Measurements from ENCODE around the gene DHX40. TPM values are rescaled to one million over a fixed set of nuclear protein-coding genes. Genes with fewer than 3 reads are reported as not detected.
"Not testable (repeated sequence)": the region's sequence is repeated elsewhere in the genome, so short reads cannot be mapped to it uniquely, and the experiment has no call there.

Gene DHX40
- total RNA-seq, 1 donor from 2014 or later, result 54.3 TPM

DNA sequence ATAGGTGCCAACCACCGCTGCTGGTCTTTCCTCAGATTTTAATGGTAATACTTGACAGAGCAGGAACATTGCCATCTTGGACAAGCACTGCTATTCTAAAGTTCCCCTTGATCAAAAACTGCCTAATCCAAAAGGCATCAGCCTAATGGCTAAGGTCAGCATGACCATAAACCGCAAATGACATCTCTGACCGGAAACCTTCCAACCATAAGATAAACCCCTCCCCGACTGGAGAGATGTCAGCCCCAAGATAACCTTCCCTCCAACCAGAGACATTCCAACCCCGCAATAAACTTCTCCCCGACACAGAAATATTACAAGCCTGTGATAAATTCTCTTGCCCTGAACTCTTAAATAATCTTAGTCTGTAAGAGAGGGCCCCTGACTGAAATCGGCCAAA, 7.4 kb upstream of the DHX40 start:
- Histone ChIP-seq H3K27ac (ENCODE audit: low read depth, low read length) (no peak overlapping the region), H3K9me3 (ENCODE audit: control insufficient read depth in 3 of 3, low read length in 3 of 3) (no peaks in the 10 kb centered on the region), H3K4me1 (ENCODE audit: control insufficient read depth in 3 of 3, insufficient read depth in 3 of 3, low read length in 3 of 3) (no peaks in the 10 kb centered on the region), H3K4me3 (ENCODE audit: low read length in 3 of 3) (no peak overlapping the region), H3K9ac (ENCODE audit: low read depth in 1 of 3, low read length in 3 of 3) (no peak overlapping the region), H3K27me3 (ENCODE audit: control insufficient read depth in 3 of 3, insufficient read depth in 3 of 3, low read length in 3 of 3) (no peaks in the 10 kb centered on the region), H3K36me3 (ENCODE audit: control insufficient read depth in 3 of 3, insufficient read depth in 3 of 3, low read length in 3 of 3) (no peaks in the 10 kb centered on the region)

DNA sequence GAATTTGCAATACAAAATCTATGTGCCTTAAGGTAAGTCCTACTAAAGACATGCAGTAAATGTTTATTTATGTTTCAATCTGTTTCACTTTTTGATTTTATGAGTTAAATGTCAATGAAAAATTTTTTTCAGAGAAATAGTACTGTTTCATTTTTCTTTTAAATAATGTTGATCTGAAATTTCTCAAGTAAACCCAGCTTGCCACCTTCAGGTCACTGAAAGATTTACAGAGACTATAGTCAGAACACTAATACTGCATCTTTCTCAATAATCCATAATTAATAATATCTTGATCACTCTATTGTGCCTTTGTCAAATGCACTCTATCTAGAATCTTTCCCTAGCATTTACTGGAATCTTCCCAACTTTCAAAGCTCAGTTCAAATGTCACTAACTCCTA, 6.5 kb upstream of the DHX40 start:
- no peaks in the 10 kb centered on the region for H3K27me3 ChIP-seq (ENCODE audit: control insufficient read depth in 3 of 3, insufficient read depth in 3 of 3, low read length in 3 of 3)
- no peaks in the 10 kb centered on the region for H3K9me3 ChIP-seq (ENCODE audit: control insufficient read depth in 3 of 3, low read length in 3 of 3)
- H3K4me1 ChIP-seq (ENCODE audit: control insufficient read depth in 3 of 3, insufficient read depth in 3 of 3, low read length in 3 of 3), result no peaks in the 10 kb centered on the region
- no peak overlapping the region for H3K27ac ChIP-seq (ENCODE audit: low read depth, low read length)
- no peak overlapping the region for H3K4me3 ChIP-seq (ENCODE audit: low read length in 3 of 3)
- H3K36me3 ChIP-seq (ENCODE audit: control insufficient read depth in 3 of 3, insufficient read depth in 3 of 3, low read length in 3 of 3), result no peaks in the 10 kb centered on the region
- H3K9ac ChIP-seq (ENCODE audit: low read depth in 1 of 3, low read length in 3 of 3), result no peak overlapping the region

GRCh38 chr17:59561042-59561441, 4.4 kb upstream of the DHX40 start:
- Histone ChIP-seq H3K27ac (ENCODE audit: low read depth, low read length) (no peak overlapping the region), H3K9me3 (ENCODE audit: control insufficient read depth in 3 of 3, low read length in 3 of 3) (no peaks in the 10 kb centered on the region), H3K9ac (ENCODE audit: low read depth in 1 of 3, low read length in 3 of 3) (no peak overlapping the region), H3K4me1 (ENCODE audit: control insufficient read depth in 3 of 3, insufficient read depth in 3 of 3, low read length in 3 of 3) (peaks cover 5 to 10% (median 5%) of the 10 kb centered on the region in 3 donors), H3K36me3 (ENCODE audit: control insufficient read depth in 3 of 3, insufficient read depth in 3 of 3, low read length in 3 of 3) (no peaks in the 10 kb centered on the region), H3K4me3 (ENCODE audit: low read length in 3 of 3) (no peak overlapping the region), H3K27me3 (ENCODE audit: control insufficient read depth in 3 of 3, insufficient read depth in 3 of 3, low read length in 3 of 3) (no peaks in the 10 kb centered on the region)

DNA sequence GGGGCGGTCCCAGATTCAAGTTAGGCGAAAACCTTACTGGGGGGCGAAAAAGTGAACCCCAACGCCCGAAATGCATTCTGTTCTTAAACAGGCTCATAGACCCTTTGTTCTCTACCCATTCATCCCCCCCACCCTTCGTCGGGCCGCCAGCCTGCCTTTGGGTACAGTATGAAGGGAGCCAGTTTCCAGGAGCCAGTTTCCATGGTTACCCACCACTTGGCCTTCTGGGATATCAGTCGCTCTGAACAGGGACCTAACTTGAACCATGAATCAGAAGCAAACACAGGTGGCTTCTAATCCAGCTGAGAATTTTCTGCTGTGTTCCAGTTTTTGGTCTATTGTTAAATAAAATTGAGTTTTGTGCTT, 532 bp downstream of the DHX40 start:
- Histone ChIP-seq H3K9me3 (ENCODE audit: control insufficient read depth in 3 of 3, low read length in 3 of 3) (no peaks in the 10 kb centered on the region), H3K27ac (ENCODE audit: low read depth, low read length) (peak overlapping the region; percentile 91), H3K36me3 (ENCODE audit: control insufficient read depth in 3 of 3, insufficient read depth in 3 of 3, low read length in 3 of 3) (peaks cover 0 to 6% (median 3%) of the 10 kb centered on the region in 3 donors), H3K4me1 (ENCODE audit: control insufficient read depth in 3 of 3, insufficient read depth in 3 of 3, low read length in 3 of 3) (peaks cover 9 to 16% (median 10%) of the 10 kb centered on the region in 3 donors), H3K9ac (ENCODE audit: low read depth in 1 of 3, low read length in 3 of 3) (peak overlapping the region; percentile 91 to 97 (median 96)), H3K4me3 (ENCODE audit: low read length in 3 of 3) (peak overlapping the region; percentile 99), H3K27me3 (ENCODE audit: control insufficient read depth in 3 of 3, insufficient read depth in 3 of 3, low read length in 3 of 3) (no peaks in the 10 kb centered on the region)

DNA sequence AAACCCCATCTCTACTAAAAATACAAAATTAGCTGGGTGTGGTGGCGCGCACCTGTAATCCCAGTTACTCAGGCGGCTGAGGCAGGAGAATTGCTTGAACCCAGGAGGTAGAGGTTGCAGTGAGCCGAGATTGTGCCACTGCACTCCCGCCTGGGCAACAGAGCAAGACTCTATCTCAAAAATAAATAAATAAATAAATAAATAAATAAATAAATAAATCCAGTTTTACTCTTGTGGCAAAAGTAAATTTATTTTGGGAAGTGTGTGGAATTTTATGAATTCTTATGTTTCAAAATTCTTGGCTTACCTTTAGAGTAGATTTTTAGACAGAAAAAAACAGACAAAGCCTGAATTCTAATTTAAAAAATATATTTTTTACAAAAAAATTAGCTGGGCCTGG, 3.7 kb downstream of the DHX40 start:
- not testable (repeated sequence) for H3K4me3 ChIP-seq (ENCODE audit: low read length in 3 of 3); H3K9me3 ChIP-seq (ENCODE audit: control insufficient read depth in 3 of 3, low read length in 3 of 3); H3K9ac ChIP-seq (ENCODE audit: low read depth in 1 of 3, low read length in 3 of 3); H3K27ac ChIP-seq (ENCODE audit: low read depth, low read length); H3K27me3 ChIP-seq (ENCODE audit: control insufficient read depth in 3 of 3, insufficient read depth in 3 of 3, low read length in 3 of 3)
- peaks cover 4 to 12% (median 8%) of the 10 kb centered on the region in 3 donors for H3K36me3 ChIP-seq (ENCODE audit: control insufficient read depth in 3 of 3, insufficient read depth in 3 of 3, low read length in 3 of 3)
- H3K4me1 ChIP-seq (ENCODE audit: control insufficient read depth in 3 of 3, insufficient read depth in 3 of 3, low read length in 3 of 3), result peaks cover 9 to 16% (median 10%) of the 10 kb centered on the region in 3 donors

DNA sequence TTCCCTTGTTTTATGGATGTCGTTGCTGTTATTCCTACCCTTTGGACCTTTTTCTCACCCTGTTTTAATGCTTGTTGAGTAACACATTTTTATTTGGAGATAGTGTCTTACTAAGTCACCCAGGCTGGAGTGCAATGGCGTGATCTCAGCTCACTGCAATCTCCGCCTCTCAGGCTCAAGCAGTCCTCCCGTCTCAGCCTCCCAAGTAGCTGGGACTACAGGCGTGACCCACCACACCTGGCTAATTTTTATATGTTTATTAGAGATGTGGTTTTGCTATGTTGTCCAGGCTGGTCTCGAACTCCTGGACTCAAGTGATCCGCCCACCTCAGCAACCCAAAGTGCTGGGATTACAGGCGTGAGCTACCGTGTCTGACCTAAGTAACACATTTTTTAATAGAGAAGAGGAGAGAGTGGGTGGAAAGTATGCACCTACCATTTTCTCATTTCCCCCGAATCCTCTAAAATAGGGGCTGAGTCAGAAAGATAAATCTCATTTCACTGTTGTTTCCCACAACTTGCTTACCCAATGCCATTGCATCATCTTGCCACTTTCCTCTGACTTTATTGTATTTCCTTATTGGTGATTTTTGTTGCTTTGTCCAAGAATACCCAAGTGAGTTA, 7.0 kb downstream of the DHX40 start:
- peaks cover 4 to 12% (median 8%) of the 10 kb centered on the region in 3 donors for H3K36me3 ChIP-seq (ENCODE audit: control insufficient read depth in 3 of 3, insufficient read depth in 3 of 3, low read length in 3 of 3)
- H3K9ac ChIP-seq (ENCODE audit: low read depth in 1 of 3, low read length in 3 of 3), result no peak overlapping the region
- no peak overlapping the region for H3K4me3 ChIP-seq (ENCODE audit: low read length in 3 of 3)
- no peaks in the 10 kb centered on the region for H3K9me3 ChIP-seq (ENCODE audit: control insufficient read depth in 3 of 3, low read length in 3 of 3)
- no peak overlapping the region for H3K27ac ChIP-seq (ENCODE audit: low read depth, low read length)
- H3K27me3 ChIP-seq (ENCODE audit: control insufficient read depth in 3 of 3, insufficient read depth in 3 of 3, low read length in 3 of 3), result no peaks in the 10 kb centered on the region
- no peaks in the 10 kb centered on the region for H3K4me1 ChIP-seq (ENCODE audit: control insufficient read depth in 3 of 3, insufficient read depth in 3 of 3, low read length in 3 of 3)

GRCh38 chr17:59584168-59584567, 18.8 kb downstream of the DHX40 start:
- H3K36me3 ChIP-seq (ENCODE audit: control insufficient read depth in 3 of 3, insufficient read depth in 3 of 3, low read length in 3 of 3); H3K9me3 ChIP-seq (ENCODE audit: control insufficient read depth in 3 of 3, low read length in 3 of 3); H3K27me3 ChIP-seq (ENCODE audit: control insufficient read depth in 3 of 3, insufficient read depth in 3 of 3, low read length in 3 of 3): not testable (repeated sequence)

GRCh38 chr17:59600169-59600568, 34.8 kb downstream of the DHX40 start:
- Histone ChIP-seq H3K4me3 (ENCODE audit: low read length in 3 of 3) (no peak overlapping the region), H3K4me1 (ENCODE audit: control insufficient read depth in 3 of 3, insufficient read depth in 3 of 3, low read length in 3 of 3) (no peaks in the 10 kb centered on the region), H3K9ac (ENCODE audit: low read depth in 1 of 3, low read length in 3 of 3) (no peak overlapping the region), H3K36me3 (ENCODE audit: control insufficient read depth in 3 of 3, insufficient read depth in 3 of 3, low read length in 3 of 3) (peaks cover 4 to 26% (median 10%) of the 10 kb centered on the region in 3 donors), H3K27ac (ENCODE audit: low read depth, low read length) (no peak overlapping the region), H3K27me3 (ENCODE audit: control insufficient read depth in 3 of 3, insufficient read depth in 3 of 3, low read length in 3 of 3) (no peaks in the 10 kb centered on the region), H3K9me3 (ENCODE audit: control insufficient read depth in 3 of 3, low read length in 3 of 3) (no peaks in the 10 kb centered on the region)

More at GRCh38 chr17:59584168-59584567, 18.8 kb downstream of the DHX40 start:
- H3K4me3 ChIP-seq (ENCODE audit: low read length in 3 of 3); H3K4me1 ChIP-seq (ENCODE audit: control insufficient read depth in 3 of 3, insufficient read depth in 3 of 3, low read length in 3 of 3); H3K9ac ChIP-seq (ENCODE audit: low read depth in 1 of 3, low read length in 3 of 3); H3K27ac ChIP-seq (ENCODE audit: low read depth, low read length): not testable (repeated sequence)

- no peaks in the 10 kb centered on the region for H3K4me1 ChIP-seq (ENCODE audit: control insufficient read depth in 3 of 3, insufficient read depth in 3 of 3, low read length in 3 of 3)
- no peaks in the 10 kb centered on the region for H3K9me3 ChIP-seq (ENCODE audit: control insufficient read depth in 3 of 3, low read length in 3 of 3)
- no peak overlapping the region for H3K4me3 ChIP-seq (ENCODE audit: low read length in 3 of 3)
- H3K27ac ChIP-seq (ENCODE audit: low read depth, low read length), result no peak overlapping the region
- H3K9ac ChIP-seq (ENCODE audit: low read depth in 1 of 3, low read length in 3 of 3), result no peak overlapping the region
- H3K36me3 ChIP-seq (ENCODE audit: control insufficient read depth in 3 of 3, insufficient read depth in 3 of 3, low read length in 3 of 3), result peaks cover 9 to 36% (median 16%) of the 10 kb centered on the region in 3 donors
- H3K27me3 ChIP-seq (ENCODE audit: control insufficient read depth in 3 of 3, insufficient read depth in 3 of 3, low read length in 3 of 3), result no peaks in the 10 kb centered on the region
Observed at GRCh38 chr17:59601130-59601529, 35.7 kb downstream of the DHX40 start.

- Histone ChIP-seq H3K27ac (ENCODE audit: low read depth, low read length) (no peak overlapping the region), H3K4me1 (ENCODE audit: control insufficient read depth in 3 of 3, insufficient read depth in 3 of 3, low read length in 3 of 3) (no peaks in the 10 kb centered on the region), H3K36me3 (ENCODE audit: control insufficient read depth in 3 of 3, insufficient read depth in 3 of 3, low read length in 3 of 3) (peaks cover 8 to 32% (median 19%) of the 10 kb centered on the region in 3 donors), H3K9me3 (ENCODE audit: control insufficient read depth in 3 of 3, low read length in 3 of 3) (no peaks in the 10 kb centered on the region), H3K4me3 (ENCODE audit: low read length in 3 of 3) (no peak overlapping the region), H3K9ac (ENCODE audit: low read depth in 1 of 3, low read length in 3 of 3) (no peak overlapping the region), H3K27me3 (ENCODE audit: control insufficient read depth in 3 of 3, insufficient read depth in 3 of 3, low read length in 3 of 3) (no peaks in the 10 kb centered on the region)
Observed at GRCh38 chr17:59607061-59607460, 41.7 kb downstream of the DHX40 start.

Data from skeletal muscle tissue (tissue), 4 donors.